Measurements from ENCODE around the gene GP1BB.
A peak's percentile ranks its signal among the peaks of the same experiment; 100 is the strongest.

GP1BB gene

GRCh38 chr22:19713650-19714311 is 9.6 kb upstream of the GP1BB start:
- no peak for DNase-seq (ENCODE audit: low spot score)

- no peak for DNase-seq (ENCODE audit: low spot score)
These were observed 8.8 kb upstream of the GP1BB start, which contains the start of gene SEPTIN5 for GRCh38 chr22:19714312-19715187. TSS of gene SEPTIN5 (plus strand) at chr22:19714503. CDS start at chr22:19714589, 86 bp downstream.

- DNase-seq (ENCODE audit: low spot score) = no peak
These were observed 8.0 kb upstream of the GP1BB start for GRCh38 chr22:19715188-19715930.

GRCh38 chr22:19716041-19716828 is 7.1 kb upstream of the GP1BB start:
- DNase-seq (ENCODE audit: low spot score) = no peak

- DNase-seq (ENCODE audit: low spot score) = no peak
These were observed 6.6 kb upstream of the GP1BB start for GRCh38 chr22:19716829-19717105.

- no peak for DNase-seq (ENCODE audit: low spot score)
These were observed 6.2 kb upstream of the GP1BB start for GRCh38 chr22:19717181-19717580.

- DNase-seq (ENCODE audit: low spot score) = peak; percentile 52
These were observed 5.5 kb upstream of the GP1BB start for GRCh38 chr22:19717691-19718455.

- no peak for DNase-seq (ENCODE audit: low spot score)
These were observed 4.8 kb upstream of the GP1BB start for GRCh38 chr22:19718456-19719049.

- DNase-seq (ENCODE audit: low spot score) = no peak
These were observed 4.3 kb upstream of the GP1BB start for GRCh38 chr22:19719050-19719482.

- no peak for DNase-seq (ENCODE audit: low spot score)
These were observed 3.8 kb upstream of the GP1BB start for GRCh38 chr22:19719488-19720021.

GRCh38 chr22:19720150-19720827 is 3.0 kb upstream of the GP1BB start:
- no peak for DNase-seq (ENCODE audit: low spot score)

GRCh38 chr22:19720999-19721329 is 2.4 kb upstream of the GP1BB start:
- no peak for DNase-seq (ENCODE audit: low spot score)

GRCh38 chr22:19721330-19722177 is 1.8 kb upstream of the GP1BB start:
- DNase-seq (ENCODE audit: low spot score) = no peak

- no peak for DNase-seq (ENCODE audit: low spot score)
These were observed 959 bp upstream of the GP1BB start for GRCh38 chr22:19722178-19722981.

- DNase-seq (ENCODE audit: low spot score) = no peak
These were observed 432 bp upstream of the GP1BB start for GRCh38 chr22:19722982-19723231.

GRCh38 chr22:19723983-19724827 is 866 bp downstream of the GP1BB start:
- no peak for DNase-seq (ENCODE audit: low spot score)
